ENCODE data around the gene RNF183.

The RNF183 gene

GRCh38 chr9:113349066-113349444 is 45.9 kb upstream of the RNF183 start:
- in situ Hi-C loops (cut with MboI; ENCODE audit: low pct_unique_long_range_greater_than_20kb, low sequenced_read_pairs, unreplicated experiment): no loop called here
- no peak for TF ChIP-seq CTCF (IDR thresholded peaks at IDR 0.05; ENCODE audit: extremely low read depth, insufficient read depth, missing control alignments)
- no peak for DNase-seq (ENCODE audit: low spot score)

DNA sequence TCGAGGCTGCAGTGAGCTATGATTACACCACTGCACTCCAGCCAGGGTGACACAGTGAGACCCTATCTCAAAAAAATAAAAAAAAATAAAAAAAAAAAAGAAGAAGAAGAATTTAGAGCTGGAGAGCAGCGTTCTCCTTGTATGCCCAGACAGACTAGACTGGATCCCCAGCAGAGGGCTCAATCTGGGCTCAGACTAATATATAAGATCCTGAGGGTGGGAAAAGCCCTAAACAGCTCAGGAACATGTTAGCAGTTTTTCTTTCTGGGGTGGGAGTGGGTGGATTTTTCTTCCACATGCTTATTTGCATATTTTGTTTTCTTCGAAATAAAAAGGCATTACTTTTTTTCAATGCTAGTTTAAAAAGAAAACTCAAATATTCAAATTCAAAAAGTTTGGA is 45.3 kb upstream of the RNF183 start:
- TF ChIP-seq CTCF (IDR thresholded peaks at IDR 0.05; ENCODE audit: extremely low read depth, insufficient read depth, missing control alignments): no peak
- DNase-seq (ENCODE audit: low spot score): no peak
- in situ Hi-C loops (cut with MboI; ENCODE audit: low pct_unique_long_range_greater_than_20kb, low sequenced_read_pairs, unreplicated experiment): no loop called here

GRCh38 chr9:113345671-113346070 is 42.5 kb upstream of the RNF183 start:
- in situ Hi-C loops (cut with MboI; ENCODE audit: low pct_unique_long_range_greater_than_20kb, low sequenced_read_pairs, unreplicated experiment): no loop called here
- no peak for DNase-seq (ENCODE audit: low spot score)
- no peak for TF ChIP-seq CTCF (IDR thresholded peaks at IDR 0.05; ENCODE audit: extremely low read depth, insufficient read depth, missing control alignments)

DNA sequence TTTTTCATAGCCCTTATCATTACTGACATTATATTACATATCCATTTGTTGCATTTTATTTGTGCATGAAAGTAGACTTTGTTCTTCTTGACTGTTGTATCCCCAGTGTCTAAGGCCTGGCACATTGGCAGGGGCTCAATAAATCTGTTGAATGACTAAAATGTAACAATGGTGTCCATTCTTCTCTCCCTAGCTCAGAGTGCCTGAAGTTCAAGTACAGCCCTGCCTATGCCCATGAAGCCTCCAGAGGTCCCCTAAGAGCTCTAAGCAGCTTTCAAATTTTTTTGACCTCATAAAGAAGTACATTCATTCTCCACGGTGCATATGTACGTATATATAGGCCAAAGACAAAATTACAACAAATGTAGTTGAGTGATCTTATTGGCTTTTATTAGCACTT is 42.0 kb upstream of the RNF183 start:
- in situ Hi-C loops (cut with MboI; ENCODE audit: low pct_unique_long_range_greater_than_20kb, low sequenced_read_pairs, unreplicated experiment): no loop called here
- TF ChIP-seq CTCF (IDR thresholded peaks at IDR 0.05; ENCODE audit: extremely low read depth, insufficient read depth, missing control alignments): no peak
- DNase-seq (ENCODE audit: low spot score): no peak

GRCh38 chr9:113343732-113344231 is 40.6 kb upstream of the RNF183 start:
- TF ChIP-seq CTCF (IDR thresholded peaks at IDR 0.05; ENCODE audit: extremely low read depth, insufficient read depth, missing control alignments): no peak
- in situ Hi-C loops (cut with MboI; ENCODE audit: low pct_unique_long_range_greater_than_20kb, low sequenced_read_pairs, unreplicated experiment): no loop called here
- no peak for DNase-seq (ENCODE audit: low spot score)

DNA sequence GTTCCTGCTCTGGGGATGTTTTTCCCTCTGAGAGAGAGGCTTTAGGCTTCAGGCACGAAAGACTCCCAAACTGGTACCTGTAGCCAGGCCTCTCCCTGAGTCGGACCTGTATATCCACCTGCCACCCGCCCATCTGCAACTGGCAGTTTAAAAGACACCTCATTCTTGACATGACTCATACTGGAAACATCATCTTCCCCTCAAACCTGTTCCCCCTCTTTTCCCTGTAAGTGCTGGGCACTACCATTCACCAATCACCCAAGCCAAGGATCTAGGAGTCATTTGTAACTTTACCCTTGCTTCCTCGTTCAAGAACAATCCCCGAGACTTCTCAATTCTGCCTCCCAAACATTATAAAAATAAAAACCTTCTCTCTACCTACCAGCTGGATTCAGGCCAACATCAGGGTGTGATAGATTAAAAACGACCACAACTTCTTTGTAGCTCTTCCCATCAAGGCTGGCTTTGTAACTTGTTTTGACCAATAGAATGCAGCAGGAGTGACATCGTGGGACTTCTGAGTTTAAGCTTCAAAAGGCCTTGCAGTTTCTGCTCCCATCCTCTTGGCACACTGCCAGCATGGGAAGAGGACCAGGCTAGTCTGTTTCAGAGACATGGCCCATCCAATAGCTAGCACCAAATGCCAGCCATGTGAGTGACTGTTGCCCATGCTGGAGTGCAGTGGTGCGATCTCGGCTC is 38.7 kb upstream of the RNF183 start:
- no peak for TF ChIP-seq CTCF (IDR thresholded peaks at IDR 0.05; ENCODE audit: extremely low read depth, insufficient read depth, missing control alignments)
- DNase-seq (ENCODE audit: low spot score): no peak
- in situ Hi-C loops (cut with MboI; ENCODE audit: low pct_unique_long_range_greater_than_20kb, low sequenced_read_pairs, unreplicated experiment): no loop called here
